ENCODE data around the gene ADIPOR2.

GRCh38 chr12:1806301-1807086, 115.6 kb downstream of the ADIPOR2 start:
- no peak for TF ChIP-seq CTCF (conservative IDR thresholded peaks at IDR 0.05; ENCODE audit: low read depth, low read length)
- no peak for TF ChIP-seq EZH2phosphoT487 (IDR thresholded peaks at IDR 0.05; ENCODE audit: borderline replicate concordance, low read length)

All from PC-3 (cell line).